Measurements from ENCODE around the gene ITGA1. TPM values are rescaled to one million over a fixed set of nuclear protein-coding genes. Genes with fewer than 3 reads are reported as not detected.

The ITGA1 gene
- total RNA-seq, 4 donors from 2014 or later, result 21.2 to 49.5 (median 43.1) TPM

- peaks cover 0 to 29% (median 0%) of the 10 kb centered on the region in 3 donors for H3K36me3 ChIP-seq
- H3K4me3 ChIP-seq, result no peak overlapping the region
- no peaks in the 10 kb centered on the region for H3K27me3 ChIP-seq
- TF ChIP-seq POLR2A (IDR thresholded peaks at IDR 0.05) (no peak), CTCF (IDR thresholded peaks at IDR 0.05) (no peak)
- H3K4me1 ChIP-seq, result no peaks in the 10 kb centered on the region
- DNase-seq, result no peak
- no peak overlapping the region for H3K27ac ChIP-seq
- H3K9me3 ChIP-seq, result no peaks in the 10 kb centered on the region
These were observed 82.7 kb downstream of the ITGA1 start for GRCh38 chr5:52870448-52870847.

GRCh38 chr5:52875827-52876226 is 88.1 kb downstream of the ITGA1 start:
- Histone ChIP-seq H3K4me1 (no peaks in the 10 kb centered on the region), H3K27ac (no peak overlapping the region), H3K9me3 (no peaks in the 10 kb centered on the region), H3K4me3 (no peak overlapping the region), H3K27me3 (no peaks in the 10 kb centered on the region), H3K36me3 (no peaks in the 10 kb centered on the region)
- DNase-seq, result no peak
- TF ChIP-seq CTCF (IDR thresholded peaks at IDR 0.05) (no peak), POLR2A (IDR thresholded peaks at IDR 0.05) (no peak)

- TF ChIP-seq POLR2A (IDR thresholded peaks at IDR 0.05), result no peak
- TF ChIP-seq CTCF (IDR thresholded peaks at IDR 0.05), result no peak
- H3K36me3 ChIP-seq, result no peaks in the 10 kb centered on the region
- no peak overlapping the region for H3K27ac ChIP-seq
- no peak for DNase-seq
- H3K9me3 ChIP-seq, result no peaks in the 10 kb centered on the region
- no peaks in the 10 kb centered on the region for H3K4me1 ChIP-seq
- H3K4me3 ChIP-seq, result no peak overlapping the region
- no peaks in the 10 kb centered on the region for H3K27me3 ChIP-seq
These were observed 88.7 kb downstream of the ITGA1 start for GRCh38 chr5:52876456-52876855.

GRCh38 chr5:52878656-52879055 is 90.9 kb downstream of the ITGA1 start:
- no peaks in the 10 kb centered on the region for H3K36me3 ChIP-seq
- H3K4me3 ChIP-seq, result no peak overlapping the region
- H3K9me3 ChIP-seq, result no peaks in the 10 kb centered on the region
- no peaks in the 10 kb centered on the region for H3K27me3 ChIP-seq
- H3K4me1 ChIP-seq, result no peaks in the 10 kb centered on the region
- no peak overlapping the region for H3K27ac ChIP-seq
- DNase-seq, result no peak
- no peak for TF ChIP-seq CTCF (IDR thresholded peaks at IDR 0.05)
- no peak for TF ChIP-seq POLR2A (IDR thresholded peaks at IDR 0.05)

GRCh38 chr5:52880541-52880940 is 92.8 kb downstream of the ITGA1 start:
- Histone ChIP-seq H3K9me3 (no peaks in the 10 kb centered on the region), H3K27ac (no peak overlapping the region), H3K36me3 (no peaks in the 10 kb centered on the region), H3K27me3 (no peaks in the 10 kb centered on the region), H3K4me1 (no peaks in the 10 kb centered on the region), H3K4me3 (no peak overlapping the region)
- TF ChIP-seq CTCF (IDR thresholded peaks at IDR 0.05) (no peak), POLR2A (IDR thresholded peaks at IDR 0.05) (no peak)
- DNase-seq, result no peak

GRCh38 chr5:52881468-52881867 is 93.8 kb downstream of the ITGA1 start:
- no peak for DNase-seq
- H3K9me3 ChIP-seq, result no peaks in the 10 kb centered on the region
- TF ChIP-seq POLR2A (IDR thresholded peaks at IDR 0.05) (no peak), CTCF (IDR thresholded peaks at IDR 0.05) (no peak)
- H3K4me3 ChIP-seq, result no peak overlapping the region
- no peak overlapping the region for H3K27ac ChIP-seq
- peaks cover 0 to 5% (median 0%) of the 10 kb centered on the region in 4 donors for H3K4me1 ChIP-seq
- no peaks in the 10 kb centered on the region for H3K27me3 ChIP-seq
- H3K36me3 ChIP-seq, result no peaks in the 10 kb centered on the region
